ENCODE measurements around the gene RXRG.

GRCh38 chr1:165473081-165473480 is 28.2 kb upstream of the RXRG start:
- no peak for TF ChIP-seq CTCF (conservative IDR thresholded peaks at IDR 0.05)
- TF ChIP-seq ZFX (IDR thresholded peaks at IDR 0.05) = no peak

Data from C4-2B (cell line).